Endothelial cell of umbilical vein (primary cell): Measurements from ENCODE around the gene RAB8A. TPM values are rescaled to one million over a fixed set of nuclear protein-coding genes. Genes with fewer than 3 reads are reported as not detected.

ENCODE experiments used
- BruUV-seq: library from RNA; stranded (reverse); fragments of 400-500 nt; replicated peaks from 2 replicates; lab custom pipeline; 2021; lab: Mats Ljungman, UMichigan
- CTCF ChIA-PET: fragments of 300-600, 350-600 bp; sonication (Branson Sonifier 250); formaldehyde crosslinking; loops from one replicate; lab custom pipeline; 2021; ENCODE audit warnings: antibody characterized with exemption, inconsistent platforms; lab: Charles Lee
- POLR2A ChIA-PET: fragments of 300-600, 350-600 bp; sonication (Branson Sonifier 250); formaldehyde crosslinking; loops from one replicate; lab custom pipeline; 2021; ENCODE audit warnings: antibody characterized with exemption, inconsistent platforms; lab: Charles Lee
- DNase-seq: peaks from one replicate; pipeline ENCODE4 v3.0.0-alpha.2; 2011; ENCODE audit warnings: low read depth, low spot score
- FAIRE-seq: peaks from 2 replicates; lab custom pipeline; 2011; peaks lifted over from hg19 to GRCh38; lab: Jason Lieb, UNC
- H2AFZ ChIP-seq: 2 replicates; pipeline ENCODE4 v1.6.0; 2012; ENCODE audit warnings: low read depth, low read length, control low read depth, inconsistent platforms
- H3K27ac ChIP-seq: 2 replicates; pipeline ENCODE4 v1.5.1; 2011; ENCODE audit warnings: low read depth, mild to moderate bottlenecking, control low read depth, low read length, moderate library complexity; ENCODE audit not compliant: insufficient read depth
- H3K27me3 ChIP-seq, 2 experiments: 2 replicates each; pipeline versions ENCODE4 v1.6.0 to v1.6.1; 2011; ENCODE audit warnings: low read length in 2 of 2, mixed read lengths in 1 of 2; ENCODE audit not compliant: control insufficient read depth in 2 of 2, insufficient read depth in 2 of 2
- H3K36me3 ChIP-seq, 2 experiments: 2 replicates in 1 of 2; 3 replicates in 1 of 2; pipeline ENCODE4 v1.5.1; 2011; ENCODE audit warnings: low read length in 2 of 2, mild to moderate bottlenecking in 1 of 2, moderate library complexity in 1 of 2; ENCODE audit not compliant: control insufficient read depth in 2 of 2, insufficient read depth in 2 of 2; ENCODE audit errors: extremely low read depth in 1 of 2
- H3K4me1 ChIP-seq: 3 replicates; pipeline ENCODE4 v1.5.1; 2011; ENCODE audit warnings: mild to moderate bottlenecking, low read length; ENCODE audit not compliant: control insufficient read depth, insufficient read depth; ENCODE audit errors: extremely low read depth
- H3K4me2 ChIP-seq: 2 replicates; pipeline ENCODE4 v1.6.1; 2011; ENCODE audit warnings: low read length, control low read depth, mixed read lengths; ENCODE audit not compliant: insufficient read depth
- H3K4me3 ChIP-seq, 3 experiments: fragments of 200-600 bp in 1 of 3; sonication (generic), shearing (Covaris generic) in 1 of 3; replicated peaks in 1 of 3; 2 replicates each; pipeline ENCODE4 v1.5.1; 2011 to 2016; ENCODE audit warnings: control low read depth in 3 of 3, low read length in 3 of 3, mild to moderate bottlenecking in 2 of 3, inconsistent platforms in 1 of 3, low read depth in 1 of 3, moderate library complexity in 1 of 3; ENCODE audit not compliant: insufficient read depth in 1 of 3
- H3K79me2 ChIP-seq: 2 replicates; pipeline ENCODE4 v1.6.0; 2012; ENCODE audit warnings: low read length, inconsistent platforms; ENCODE audit not compliant: control insufficient read depth, insufficient read depth
- H3K9ac ChIP-seq: replicated peaks from 2 replicates; pipeline ENCODE3; 2011; ENCODE audit warnings: low read length, control low read depth; ENCODE audit not compliant: insufficient read depth; ENCODE audit errors: extremely low read depth
- H3K9me1 ChIP-seq: replicated peaks from 3 replicates; pipeline ENCODE4 v1.6.0; 2011; ENCODE audit warnings: mild to moderate bottlenecking, low read length; ENCODE audit not compliant: control insufficient read depth, insufficient read depth; ENCODE audit errors: extremely low read depth
- H3K9me3 ChIP-seq: replicated peaks from 2 replicates; pipeline ENCODE4 v1.5.1; 2012; ENCODE audit warnings: low read length, inconsistent platforms; ENCODE audit not compliant: control insufficient read depth, insufficient read depth
- H4K20me1 ChIP-seq: replicated peaks from 2 replicates; pipeline ENCODE3; 2011; ENCODE audit warnings: mild to moderate bottlenecking, low read length; ENCODE audit not compliant: control insufficient read depth, insufficient read depth; ENCODE audit errors: extremely low read depth
- EZH2 ChIP-seq: IDR thresholded peaks from 2 replicates; pipeline ENCODE4 v1.6.1; 2012; ENCODE audit warnings: borderline replicate concordance, low read depth, mild to moderate bottlenecking, moderate library complexity, low read length, inconsistent platforms; ENCODE audit not compliant: severe bottlenecking
- FOS ChIP-seq: IDR thresholded peaks from 2 replicates; pipeline ENCODE4 v1.6.1; 2011; ENCODE audit warnings: mild to moderate bottlenecking, low read length, moderate library complexity, borderline replicate concordance; ENCODE audit not compliant: insufficient read depth
- GATA2 ChIP-seq: IDR thresholded peaks from 2 replicates; pipeline ENCODE4 v1.7.0; 2011; ENCODE audit warnings: low read depth, mild to moderate bottlenecking, moderate library complexity, mixed read lengths, low read length; ENCODE audit not compliant: insufficient read length, insufficient read depth
- JUN ChIP-seq: IDR thresholded peaks from 2 replicates; pipeline ENCODE4 v1.6.1; 2011; ENCODE audit warnings: borderline replicate concordance, low read depth; ENCODE audit not compliant: insufficient read length, insufficient read depth
- MYC ChIP-seq: IDR thresholded peaks from one replicate; pipeline ENCODE4 v1.6.1; 2011; ENCODE audit warnings: mild to moderate bottlenecking, low read depth, low read length
- POLR2A ChIP-seq: IDR thresholded peaks from 2 replicates; pipeline ENCODE4 v1.6.1; 2012; ENCODE audit warnings: low read depth, mild to moderate bottlenecking, control low read depth, low read length
- POLR2AphosphoS5 ChIP-seq: IDR thresholded peaks from 2 replicates; pipeline ENCODE4 v1.6.1; 2012; ENCODE audit warnings: low read depth, mild to moderate bottlenecking, control low read depth, low read length, moderate library complexity; ENCODE audit not compliant: insufficient read depth
- dilution Hi-C: fragments of 300-500 bp; cut with MboI; formaldehyde crosslinking; loops from one replicate; pipeline ENCODE4 v1.15.0; 2019; ENCODE audit warnings: low sequenced_read_pairs; ENCODE audit not compliant: extremely low pct_ligation_motif_present
- intact Hi-C: fragments of 100-400 bp; cut with micrococcal nuclease; formaldehyde crosslinking; loops from one replicate; pipeline ENCODE4 v1.10.0; 2022
- polyA plus RNA-seq, 4 experiments: library from polyadenylated mRNA; depleted of rRNA in 3 of 4; stranded (reverse) in 3 of 4; unstranded in 1 of 4; fragments of >200 nt; gene quantifications; 2 replicates each; pipeline versions ENCODE4 v1.2.1 to v1.2.3, GENCODE V29; 2011 to 2012; ENCODE audit warnings: missing spikeins in 1 of 4
- total RNA-seq: library from RNA; stranded (reverse); gene quantifications from 2 replicates; pipeline ENCODE4 v1.2.3, GENCODE V29; 2021
- TF ChIP-seq, protein P1 (sequence below): IDR thresholded peaks from 2 replicates; pipeline ENCODE4 v1.6.1; 2011; ENCODE audit not compliant: insufficient read depth, insufficient read length
- TF ChIP-seq, protein P2 (sequence below), 2 donors: IDR thresholded peaks; 1 replicate in 1 of 2; 2 replicates in 1 of 2; pipeline ENCODE4 v1.5.1; 2011; ENCODE audit warnings: low read length in 2 of 2, mild to moderate bottlenecking in 2 of 2, moderate library complexity in 2 of 2, control low read depth in 1 of 2, inconsistent platforms in 1 of 2, low read depth in 1 of 2; ENCODE audit not compliant: insufficient read depth in 1 of 2; ENCODE audit errors: extremely low read depth in 1 of 2

Gene RAB8A
- total and polyA plus RNA-seq, 2 donors (not counting 3 experiments of a cell fraction or from before 2014, with no cell fraction given), result 81.5 to 107 TPM

DNA sequence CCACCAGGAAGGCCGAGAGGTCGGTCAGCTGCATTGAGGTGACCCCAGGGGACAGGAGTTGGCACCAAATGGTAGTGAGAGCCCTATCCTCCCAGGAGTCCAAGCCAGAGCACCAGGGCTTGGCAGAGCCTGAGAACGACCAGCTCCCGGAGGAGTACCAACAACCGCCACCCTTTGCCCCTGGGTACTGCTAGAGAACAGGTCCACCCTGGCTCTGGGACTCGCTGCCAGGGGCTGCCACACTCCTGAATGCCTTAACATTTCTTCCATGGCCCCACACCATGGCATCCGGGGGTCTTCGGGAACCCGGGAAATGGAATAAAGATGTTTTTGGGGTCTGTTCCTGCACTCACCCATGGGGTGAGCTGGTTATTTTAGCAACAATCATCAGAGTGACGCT is 45.9 kb downstream of the RAB8A start:
- dilution Hi-C loops (no loop called here), intact Hi-C loops (no loop called here)
- Histone ChIP-seq H4K20me1 (no peaks in the 10 kb centered on the region), H2AFZ (no peak overlapping the region), H3K4me1 (peaks cover 11% of the 10 kb centered on the region), H3K27ac (no peak overlapping the region), H3K27me3 (no peaks in the 10 kb centered on the region), H3K9me1 (no peaks in the 10 kb centered on the region), H3K4me2 (no peak overlapping the region), H3K4me3 (no peak overlapping the region), H3K36me3 (no peaks in the 10 kb centered on the region), H3K9me3 (no peaks in the 10 kb centered on the region), H3K9ac (no peak overlapping the region), H3K79me2 (no peaks in the 10 kb centered on the region)
- CTCF ChIA-PET, result no interaction called here
- no peak for DNase-seq
- FAIRE-seq, result no peak
- POLR2A ChIA-PET, result no interaction called here
- TF ChIP-seq GATA2 (no peak), MYC (no peak), FOS (no peak), POLR2AphosphoS5 (no peak), EZH2 (no peak), JUN (no peak), POLR2A (no peak)
- TF ChIP-seq, protein P1, sequence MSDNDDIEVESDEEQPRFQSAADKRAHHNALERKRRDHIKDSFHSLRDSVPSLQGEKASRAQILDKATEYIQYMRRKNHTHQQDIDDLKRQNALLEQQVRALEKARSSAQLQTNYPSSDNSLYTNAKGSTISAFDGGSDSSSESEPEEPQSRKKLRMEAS, result no peak
- TF ChIP-seq, protein P2, sequence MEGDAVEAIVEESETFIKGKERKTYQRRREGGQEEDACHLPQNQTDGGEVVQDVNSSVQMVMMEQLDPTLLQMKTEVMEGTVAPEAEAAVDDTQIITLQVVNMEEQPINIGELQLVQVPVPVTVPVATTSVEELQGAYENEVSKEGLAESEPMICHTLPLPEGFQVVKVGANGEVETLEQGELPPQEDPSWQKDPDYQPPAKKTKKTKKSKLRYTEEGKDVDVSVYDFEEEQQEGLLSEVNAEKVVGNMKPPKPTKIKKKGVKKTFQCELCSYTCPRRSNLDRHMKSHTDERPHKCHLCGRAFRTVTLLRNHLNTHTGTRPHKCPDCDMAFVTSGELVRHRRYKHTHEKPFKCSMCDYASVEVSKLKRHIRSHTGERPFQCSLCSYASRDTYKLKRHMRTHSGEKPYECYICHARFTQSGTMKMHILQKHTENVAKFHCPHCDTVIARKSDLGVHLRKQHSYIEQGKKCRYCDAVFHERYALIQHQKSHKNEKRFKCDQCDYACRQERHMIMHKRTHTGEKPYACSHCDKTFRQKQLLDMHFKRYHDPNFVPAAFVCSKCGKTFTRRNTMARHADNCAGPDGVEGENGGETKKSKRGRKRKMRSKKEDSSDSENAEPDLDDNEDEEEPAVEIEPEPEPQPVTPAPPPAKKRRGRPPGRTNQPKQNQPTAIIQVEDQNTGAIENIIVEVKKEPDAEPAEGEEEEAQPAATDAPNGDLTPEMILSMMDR (IDR thresholded peaks at IDR 0.05; ENCODE audit: extremely low read depth in 1 of 2, insufficient read depth in 1 of 2, low read depth in 1 of 2, low read length in 2 of 2), result no peak
- BruUV-seq, result no TSS peak
